ENCODE results near the gene MTHFR. TPM values are rescaled to one million over a fixed set of nuclear protein-coding genes. Genes with fewer than 3 reads are reported as not detected.

MTHFR gene
- total RNA-seq, 1 experiment from 2014 or later: 16.4 TPM

DNA sequence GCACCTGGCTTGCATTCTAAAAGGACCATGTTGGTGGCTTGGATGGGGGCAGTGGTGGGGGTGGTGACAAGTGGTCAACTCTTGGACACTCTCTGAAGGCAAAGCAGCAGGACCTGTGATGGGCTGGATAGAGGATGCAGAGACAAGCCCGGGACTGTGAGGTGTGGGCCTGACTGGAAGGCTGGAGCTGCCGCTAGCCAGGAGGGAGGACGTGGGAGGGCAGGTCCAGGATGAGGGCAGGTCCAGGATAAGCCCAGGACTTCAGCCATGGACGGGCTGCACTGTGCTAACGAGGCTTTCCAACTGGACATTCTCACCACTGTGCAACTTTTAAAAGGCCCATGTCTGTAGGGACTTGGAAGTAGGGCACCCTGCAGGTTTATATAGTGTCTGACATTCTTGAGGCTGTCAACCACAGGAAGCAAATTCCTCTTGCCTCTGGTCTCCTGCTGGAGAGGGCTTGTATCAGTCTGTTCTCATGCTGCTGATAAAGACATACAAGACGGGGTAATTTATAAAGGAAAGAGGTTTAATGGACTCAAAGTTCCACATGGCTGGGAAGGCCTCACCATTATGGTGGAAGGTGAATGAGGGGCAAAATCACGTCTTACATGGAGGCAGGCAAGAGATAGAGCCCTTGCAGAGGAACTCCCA lies 52.1 kb downstream of the MTHFR start:
- Mint-ChIP-seq H3K4me1 (ENCODE audit: low read depth, unreplicated experiment) (no peaks in the 10 kb centered on the region), H3K36me3 (ENCODE audit: insufficient read depth, unreplicated experiment) (peaks cover 11% of the 10 kb centered on the region), H3K9me3 (ENCODE audit: low read depth, unreplicated experiment) (no peaks in the 10 kb centered on the region), H3K4me3 (ENCODE audit: low read depth, unreplicated experiment) (no peak overlapping the region), H3K27me3 (ENCODE audit: unreplicated experiment) (peaks cover 48% of the 10 kb centered on the region), H3K27ac (ENCODE audit: unreplicated experiment) (no peak overlapping the region)
- no TSS peak for BruUV-seq (replicated peaks)
- TF ChIP-seq, protein P1, sequence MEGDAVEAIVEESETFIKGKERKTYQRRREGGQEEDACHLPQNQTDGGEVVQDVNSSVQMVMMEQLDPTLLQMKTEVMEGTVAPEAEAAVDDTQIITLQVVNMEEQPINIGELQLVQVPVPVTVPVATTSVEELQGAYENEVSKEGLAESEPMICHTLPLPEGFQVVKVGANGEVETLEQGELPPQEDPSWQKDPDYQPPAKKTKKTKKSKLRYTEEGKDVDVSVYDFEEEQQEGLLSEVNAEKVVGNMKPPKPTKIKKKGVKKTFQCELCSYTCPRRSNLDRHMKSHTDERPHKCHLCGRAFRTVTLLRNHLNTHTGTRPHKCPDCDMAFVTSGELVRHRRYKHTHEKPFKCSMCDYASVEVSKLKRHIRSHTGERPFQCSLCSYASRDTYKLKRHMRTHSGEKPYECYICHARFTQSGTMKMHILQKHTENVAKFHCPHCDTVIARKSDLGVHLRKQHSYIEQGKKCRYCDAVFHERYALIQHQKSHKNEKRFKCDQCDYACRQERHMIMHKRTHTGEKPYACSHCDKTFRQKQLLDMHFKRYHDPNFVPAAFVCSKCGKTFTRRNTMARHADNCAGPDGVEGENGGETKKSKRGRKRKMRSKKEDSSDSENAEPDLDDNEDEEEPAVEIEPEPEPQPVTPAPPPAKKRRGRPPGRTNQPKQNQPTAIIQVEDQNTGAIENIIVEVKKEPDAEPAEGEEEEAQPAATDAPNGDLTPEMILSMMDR (IDR thresholded peaks at IDR 0.05; ENCODE audit: unreplicated experiment): no peak
- intact Hi-C loops (cut with micrococcal nuclease; ENCODE audit: unreplicated experiment): no loop called here
- CTCF ChIA-PET: no interaction called here
- no peak for DNase-seq

DNA sequence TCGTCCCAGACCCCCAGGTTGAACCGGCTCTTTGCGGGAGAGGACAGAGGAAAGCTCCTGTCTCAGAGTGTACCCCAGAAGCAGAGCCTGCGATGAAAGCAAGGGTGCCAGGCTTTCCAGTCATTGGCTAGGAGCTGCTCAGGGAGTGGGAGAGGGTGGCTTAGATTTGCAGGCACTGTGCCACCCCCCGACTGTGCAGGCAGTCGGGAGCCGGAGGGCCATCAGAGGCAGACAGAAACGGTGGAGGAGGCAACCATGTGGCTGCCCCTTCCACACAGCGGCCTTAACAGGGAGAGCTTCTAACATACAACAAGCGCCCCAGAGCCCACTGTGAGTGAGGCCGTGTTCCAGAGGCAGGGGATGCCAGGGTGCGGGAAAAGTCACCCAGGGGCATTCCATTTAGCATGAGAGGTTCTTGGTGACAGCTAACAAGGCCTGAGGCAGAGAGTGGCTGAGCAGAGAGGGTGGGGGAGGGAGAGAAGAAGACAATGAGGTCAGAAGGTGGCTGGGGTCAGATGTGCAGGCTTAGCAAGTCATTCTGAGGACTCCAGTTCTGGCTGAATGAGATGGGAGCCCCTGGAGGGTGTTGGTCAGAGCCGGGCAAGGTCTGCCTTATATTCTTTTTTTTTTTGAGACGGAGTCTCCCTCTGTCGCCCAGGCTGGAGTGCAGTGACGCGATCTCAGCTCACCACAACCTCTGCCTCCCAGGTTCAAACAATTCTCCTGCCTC lies 53.2 kb downstream of the MTHFR start:
- no peaks in the 10 kb centered on the region for H3K9me3 Mint-ChIP-seq (ENCODE audit: low read depth, unreplicated experiment)
- CTCF ChIA-PET: no interaction called here
- H3K36me3 Mint-ChIP-seq (ENCODE audit: insufficient read depth, unreplicated experiment): peaks cover 11% of the 10 kb centered on the region
- intact Hi-C loops (cut with micrococcal nuclease; ENCODE audit: unreplicated experiment): no loop called here
- TF ChIP-seq, protein P1 (IDR thresholded peaks at IDR 0.05; ENCODE audit: unreplicated experiment): no peak
- H3K4me3 Mint-ChIP-seq (ENCODE audit: low read depth, unreplicated experiment): no peak overlapping the region
- no peak for DNase-seq
- no peaks in the 10 kb centered on the region for H3K4me1 Mint-ChIP-seq (ENCODE audit: low read depth, unreplicated experiment)
- peaks cover 41% of the 10 kb centered on the region for H3K27me3 Mint-ChIP-seq (ENCODE audit: unreplicated experiment)
- no peak overlapping the region for H3K27ac Mint-ChIP-seq (ENCODE audit: unreplicated experiment)
- no TSS peak for BruUV-seq (replicated peaks)

DNA sequence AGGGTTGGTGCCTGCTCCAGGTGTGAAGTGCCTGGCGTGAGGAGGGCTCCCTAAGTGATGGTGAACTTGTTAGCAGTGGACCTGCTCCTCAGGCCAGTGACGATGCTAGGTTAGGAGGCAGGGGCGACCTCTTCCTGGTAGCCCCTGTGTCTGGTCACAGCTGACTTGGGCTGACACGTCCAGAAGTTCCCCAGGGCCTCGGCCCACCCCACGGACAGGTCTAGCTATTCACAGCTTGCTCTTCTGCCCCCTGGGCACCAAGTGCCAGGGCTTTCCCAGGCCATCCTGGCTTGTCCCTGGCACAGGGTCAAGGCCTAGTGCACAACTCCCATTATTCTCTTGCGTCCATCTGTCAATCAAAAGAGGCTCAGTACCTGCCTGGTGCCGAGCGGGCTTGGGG lies 54.7 kb downstream of the MTHFR start:
- intact Hi-C loops (cut with micrococcal nuclease; ENCODE audit: unreplicated experiment): no loop called here
- CTCF ChIA-PET: no interaction called here
- Mint-ChIP-seq H3K27ac (ENCODE audit: unreplicated experiment) (no peak overlapping the region), H3K9me3 (ENCODE audit: low read depth, unreplicated experiment) (no peaks in the 10 kb centered on the region), H3K4me1 (ENCODE audit: low read depth, unreplicated experiment) (no peaks in the 10 kb centered on the region), H3K4me3 (ENCODE audit: low read depth, unreplicated experiment) (no peak overlapping the region), H3K36me3 (ENCODE audit: insufficient read depth, unreplicated experiment) (peaks cover 11% of the 10 kb centered on the region), H3K27me3 (ENCODE audit: unreplicated experiment) (peaks cover 26% of the 10 kb centered on the region)
- TF ChIP-seq, protein P1 (IDR thresholded peaks at IDR 0.05; ENCODE audit: unreplicated experiment): no peak
- no peak for DNase-seq
- BruUV-seq (replicated peaks): no TSS peak

DNA sequence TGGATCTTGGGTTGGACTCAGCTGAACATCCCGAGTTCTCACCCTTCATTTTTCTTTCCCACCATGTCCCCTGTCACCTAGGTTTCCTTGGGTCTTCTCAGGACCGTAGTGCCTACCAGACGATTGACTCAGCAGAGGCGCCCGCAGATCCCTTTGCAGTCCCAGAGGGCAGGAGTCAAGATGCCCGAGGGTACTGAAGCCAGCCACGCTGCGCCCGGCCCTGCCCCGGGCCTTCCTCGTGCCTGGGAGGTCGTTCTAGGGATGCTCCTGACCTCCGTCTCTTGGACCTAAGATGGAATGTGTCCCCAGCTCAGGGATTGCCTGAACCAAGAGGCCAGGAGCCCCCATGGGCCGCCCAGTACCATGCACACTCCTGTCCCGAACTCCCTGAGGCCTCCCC lies 55.8 kb downstream of the MTHFR start:
- TF ChIP-seq, protein P1 (IDR thresholded peaks at IDR 0.05; ENCODE audit: unreplicated experiment): no peak
- CTCF ChIA-PET: interaction anchor here (1.3 kb wide), 1 partner anchor 30 kb away, joined by 4 read pairs; no protein-coding TSS in a partner anchor
- H3K4me1 Mint-ChIP-seq (ENCODE audit: low read depth, unreplicated experiment): no peaks in the 10 kb centered on the region
- intact Hi-C loops (cut with micrococcal nuclease; ENCODE audit: unreplicated experiment): no loop called here
- H3K9me3 Mint-ChIP-seq (ENCODE audit: low read depth, unreplicated experiment): no peaks in the 10 kb centered on the region
- H3K36me3 Mint-ChIP-seq (ENCODE audit: insufficient read depth, unreplicated experiment): peaks cover 11% of the 10 kb centered on the region
- no peak for DNase-seq
- peaks cover 17% of the 10 kb centered on the region for H3K27me3 Mint-ChIP-seq (ENCODE audit: unreplicated experiment)
- BruUV-seq (replicated peaks): no TSS peak
- H3K4me3 Mint-ChIP-seq (ENCODE audit: low read depth, unreplicated experiment): no peak overlapping the region
- H3K27ac Mint-ChIP-seq (ENCODE audit: unreplicated experiment): no peak overlapping the region

Data from Calu3 (cell line).